Measurements from ENCODE around the gene RPUSD4. TPM values are rescaled to one million over a fixed set of nuclear protein-coding genes. Genes with fewer than 3 reads are reported as not detected.
"Not testable (repeated sequence)": the region's sequence is repeated elsewhere in the genome, so short reads cannot be mapped to it uniquely, and the experiment has no call there.

The RPUSD4 gene, protein sequence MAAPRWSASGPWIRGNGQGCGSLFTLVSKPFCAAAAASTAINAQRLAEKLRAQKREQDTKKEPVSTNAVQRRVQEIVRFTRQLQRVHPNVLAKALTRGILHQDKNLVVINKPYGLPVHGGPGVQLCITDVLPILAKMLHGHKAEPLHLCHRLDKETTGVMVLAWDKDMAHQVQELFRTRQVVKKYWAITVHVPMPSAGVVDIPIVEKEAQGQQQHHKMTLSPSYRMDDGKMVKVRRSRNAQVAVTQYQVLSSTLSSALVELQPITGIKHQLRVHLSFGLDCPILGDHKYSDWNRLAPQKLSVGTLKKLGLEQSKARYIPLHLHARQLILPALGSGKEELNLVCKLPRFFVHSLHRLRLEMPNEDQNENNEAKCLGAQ
- 10 to 100 TPM; 33.8 to 50.8 TPM for total RNA-seq

DNA sequence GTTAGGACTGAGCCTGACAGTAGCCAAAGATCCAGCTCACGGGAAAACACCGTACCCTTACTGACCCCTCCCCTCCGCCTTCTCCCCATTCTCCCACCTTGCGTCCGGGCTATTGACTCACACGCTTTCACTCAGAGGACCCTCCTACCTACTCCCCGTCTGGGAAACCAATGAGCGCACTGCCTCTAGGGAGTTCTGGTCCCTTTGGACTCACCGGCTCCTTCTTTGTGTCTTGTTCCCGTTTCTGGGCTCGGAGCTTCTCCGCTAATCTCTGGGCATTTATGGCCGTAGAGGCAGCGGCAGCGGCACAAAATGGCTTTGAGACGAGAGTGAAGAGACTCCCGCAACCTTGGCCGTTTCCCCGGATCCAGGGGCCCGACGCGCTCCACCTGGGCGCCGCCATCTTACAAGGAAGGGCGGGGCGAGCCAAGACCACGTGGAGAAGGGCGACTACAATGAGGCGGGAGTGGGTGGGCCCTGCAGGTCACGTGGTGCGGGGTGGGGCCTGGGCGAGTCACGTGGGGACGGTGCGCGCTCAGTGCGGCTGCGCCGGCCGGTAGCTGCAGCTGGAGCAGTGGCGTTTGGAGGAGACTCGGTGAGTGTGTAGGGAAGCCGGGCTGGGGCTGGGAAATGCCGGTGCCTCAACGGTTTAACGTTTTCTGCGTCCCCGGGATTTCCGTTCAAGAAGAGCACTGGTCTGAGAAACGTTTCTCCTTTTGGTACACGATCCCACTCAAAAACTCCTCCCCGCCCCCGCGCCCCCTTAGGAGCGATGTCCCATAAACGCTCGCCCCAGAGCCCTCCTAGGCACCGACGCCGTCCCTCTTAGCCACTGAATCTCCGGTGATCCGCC is at the start of gene RPUSD4, which contains the start of gene FAM118B:
RPUSD4 (minus strand) TSS at position 415 of the 853 bp plus-strand sequence; CDS start at position 403, 12 bp downstream.
FAM118B (plus strand) TSS at position 547 of the 853 bp plus-strand sequence. CDS start 23,220 bp downstream, outside the sequence.
- Mint-ChIP-seq H3K4me1 (peaks cover 24% of the 10 kb centered on the region), H3K9me3 (no peaks in the 10 kb centered on the region), H3K4me3 (peak within 1 kb of the TSS; percentile 97), H3K27ac (peak within 1 kb of the TSS; percentile 96), H3K36me3 (ENCODE audit: low read depth) (peaks cover 47% of the 10 kb centered on the region), H3K27me3 (no peaks in the 10 kb centered on the region)
- peak; percentile 95 for ATAC-seq (replicated peaks)

DNA sequence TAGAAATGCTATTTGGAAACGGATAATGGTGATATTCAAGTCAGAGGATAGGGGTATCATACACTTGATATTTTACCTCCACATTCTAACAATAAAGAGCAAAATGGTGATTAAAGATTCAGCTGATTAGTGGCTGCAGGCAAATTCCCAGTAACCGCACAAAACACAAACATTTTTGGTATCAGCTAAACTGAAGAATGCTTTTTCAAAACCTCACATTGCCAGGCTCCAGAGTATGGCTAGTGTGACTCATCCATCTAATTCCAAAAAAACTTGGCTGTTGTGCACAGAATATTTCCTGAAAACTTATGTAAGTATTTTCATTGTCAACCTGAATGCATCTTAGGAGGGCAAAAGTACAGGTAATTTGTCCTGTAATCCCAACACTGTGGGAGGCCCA is 46.3 kb upstream of the RPUSD4 start:
- ATAC-seq (replicated peaks) = no peak
- H3K27ac Mint-ChIP-seq = no peak overlapping the region
- H3K9me3 Mint-ChIP-seq = no peaks in the 10 kb centered on the region
- no peaks in the 10 kb centered on the region for H3K4me1 Mint-ChIP-seq
- H3K27me3 Mint-ChIP-seq = no peaks in the 10 kb centered on the region
- H3K36me3 Mint-ChIP-seq (ENCODE audit: low read depth) = peaks cover 67% of the 10 kb centered on the region
- H3K4me3 Mint-ChIP-seq = no peak overlapping the region

DNA sequence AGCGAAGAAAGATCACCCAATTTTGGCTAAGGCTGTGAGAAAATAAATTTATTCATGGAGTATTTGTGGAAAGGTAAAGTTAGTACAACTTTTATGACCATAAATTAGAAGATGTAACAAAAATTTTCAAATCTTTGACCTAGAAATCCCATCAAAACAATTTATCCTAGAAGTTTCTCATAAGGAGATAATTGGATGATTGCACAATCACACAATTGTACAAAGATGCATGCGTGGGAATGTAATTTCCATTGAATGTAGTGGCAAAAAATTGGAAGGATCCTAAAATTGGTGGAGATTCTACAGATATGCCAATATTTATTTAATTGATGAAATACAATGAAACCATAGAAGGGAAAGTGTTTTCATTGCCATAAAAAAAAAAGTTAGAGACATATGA is 45.7 kb upstream of the RPUSD4 start:
- Mint-ChIP-seq H3K4me1 (no peaks in the 10 kb centered on the region), H3K9me3 (no peaks in the 10 kb centered on the region), H3K4me3 (no peak overlapping the region), H3K36me3 (ENCODE audit: low read depth) (peaks cover 61% of the 10 kb centered on the region), H3K27ac (peak overlapping the region; percentile 6), H3K27me3 (no peaks in the 10 kb centered on the region)
- ATAC-seq (replicated peaks) = no peak

DNA sequence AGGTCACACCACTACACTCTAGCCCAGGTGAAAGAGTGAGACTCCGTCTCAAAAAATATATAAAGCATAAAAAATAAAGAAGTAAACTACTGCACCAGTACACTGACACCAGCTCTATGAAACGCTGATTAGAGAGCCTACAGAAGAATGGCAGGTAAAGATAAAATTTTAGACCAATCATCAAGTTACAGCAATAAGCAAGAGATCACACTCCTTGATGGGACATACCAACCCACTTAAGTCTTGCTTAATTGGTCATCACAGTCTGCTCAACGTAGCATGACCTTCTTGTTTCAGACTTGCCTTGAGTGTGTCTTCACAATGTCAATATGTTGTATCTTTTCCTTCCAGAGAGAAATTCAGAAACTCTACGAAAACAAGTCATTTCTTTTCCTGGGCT is 44.8 kb upstream of the RPUSD4 start:
- no peak for ATAC-seq (replicated peaks)
- Mint-ChIP-seq H3K27ac (peak overlapping the region; percentile 6), H3K27me3 (no peaks in the 10 kb centered on the region), H3K4me3 (no peak overlapping the region), H3K36me3 (ENCODE audit: low read depth) (peaks cover 58% of the 10 kb centered on the region), H3K9me3 (no peaks in the 10 kb centered on the region), H3K4me1 (no peaks in the 10 kb centered on the region)

DNA sequence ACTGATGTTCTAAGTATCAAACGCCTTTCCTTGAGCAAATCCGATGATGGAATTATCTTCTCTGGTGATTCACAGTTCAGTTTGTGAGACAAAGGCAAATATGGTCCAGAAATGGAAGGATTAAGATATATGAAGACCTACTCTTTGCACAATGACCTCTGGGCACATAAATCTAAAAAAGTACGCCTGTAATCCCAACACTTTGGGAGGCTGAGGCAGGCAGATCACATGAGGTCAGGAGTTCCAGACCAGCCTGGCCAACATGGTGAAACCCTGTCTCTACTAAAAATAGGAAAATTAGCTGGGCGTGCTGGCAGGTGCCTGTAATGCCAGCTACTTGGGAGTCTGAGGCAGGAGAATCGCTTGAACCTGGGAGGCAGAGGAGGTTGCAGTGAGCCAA is 44.1 kb upstream of the RPUSD4 start:
- not testable (repeated sequence) for H3K9me3 Mint-ChIP-seq; H3K27ac Mint-ChIP-seq; H3K4me1 Mint-ChIP-seq; H3K27me3 Mint-ChIP-seq; ATAC-seq (replicated peaks); H3K4me3 Mint-ChIP-seq
- H3K36me3 Mint-ChIP-seq (ENCODE audit: low read depth) = peaks cover 58% of the 10 kb centered on the region

DNA sequence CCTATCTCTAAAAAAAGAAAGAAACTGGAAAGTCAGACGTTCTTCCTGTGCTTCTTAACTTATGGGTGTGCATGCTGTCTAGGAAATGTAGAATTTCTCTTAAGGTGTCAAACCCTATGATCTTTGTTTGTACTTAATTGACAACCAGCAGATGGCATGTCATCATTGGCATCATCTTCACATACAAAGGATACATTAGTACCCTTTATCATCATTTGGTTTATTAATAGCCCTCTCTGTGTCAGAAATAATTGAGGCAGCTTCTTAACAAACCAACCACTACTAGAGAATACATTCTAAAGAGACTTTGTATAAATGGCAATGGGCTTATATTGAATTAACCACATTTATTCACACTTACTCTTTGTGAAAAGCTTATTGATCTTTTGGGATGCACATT is 43.4 kb upstream of the RPUSD4 start:
- Mint-ChIP-seq H3K27ac (no peak overlapping the region), H3K9me3 (no peaks in the 10 kb centered on the region), H3K4me3 (no peak overlapping the region), H3K27me3 (no peaks in the 10 kb centered on the region), H3K4me1 (no peaks in the 10 kb centered on the region), H3K36me3 (ENCODE audit: low read depth) (peaks cover 59% of the 10 kb centered on the region)
- ATAC-seq (replicated peaks) = no peak

DNA sequence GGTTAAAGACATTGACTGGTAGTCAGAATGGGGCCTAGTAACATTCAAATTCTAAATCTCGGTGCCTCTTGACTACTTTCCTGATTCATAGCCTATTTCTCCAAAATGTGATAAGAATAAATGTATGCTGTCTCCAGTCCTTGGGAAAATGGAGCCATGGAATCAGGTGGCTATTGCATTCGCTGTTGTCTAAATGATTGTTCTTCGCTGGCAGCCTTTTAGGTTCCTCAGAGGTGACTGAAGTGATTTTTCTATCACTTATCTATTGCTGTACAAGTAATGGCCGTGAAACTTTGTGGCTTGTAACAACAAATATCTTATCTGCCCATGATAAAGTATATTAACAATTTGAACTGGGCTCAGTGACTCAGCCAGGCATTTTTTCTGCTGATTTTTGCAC is 41.8 kb upstream of the RPUSD4 start:
- H3K9me3 Mint-ChIP-seq = no peaks in the 10 kb centered on the region
- H3K4me1 Mint-ChIP-seq = no peaks in the 10 kb centered on the region
- H3K4me3 Mint-ChIP-seq = no peak overlapping the region
- H3K27me3 Mint-ChIP-seq = no peaks in the 10 kb centered on the region
- no peak for ATAC-seq (replicated peaks)
- H3K27ac Mint-ChIP-seq = no peak overlapping the region
- peaks cover 52% of the 10 kb centered on the region for H3K36me3 Mint-ChIP-seq (ENCODE audit: low read depth)

DNA sequence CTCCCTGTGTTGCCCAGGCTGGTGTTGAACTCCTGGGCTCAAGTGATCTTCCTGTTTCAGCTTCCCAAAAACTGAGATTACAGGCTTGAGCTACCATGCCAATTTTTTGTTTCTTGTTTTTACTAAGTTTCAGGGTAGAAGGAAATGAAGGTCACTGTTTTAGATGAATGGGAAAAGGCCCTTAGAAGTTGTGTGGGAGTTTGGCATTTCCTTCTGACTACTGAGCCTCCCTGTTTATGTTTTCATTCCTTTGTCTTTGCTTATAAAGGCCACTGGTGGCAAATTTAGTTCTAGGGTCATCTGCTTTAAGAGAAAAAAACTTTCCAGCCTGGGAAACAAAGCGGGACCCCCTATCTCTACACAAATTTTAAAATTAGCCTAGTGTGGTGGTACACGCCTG is 35.2 kb upstream of the RPUSD4 start:
- Mint-ChIP-seq H3K27me3 (no peaks in the 10 kb centered on the region), H3K36me3 (ENCODE audit: low read depth) (peaks cover 55% of the 10 kb centered on the region), H3K27ac (no peak overlapping the region), H3K9me3 (no peaks in the 10 kb centered on the region), H3K4me1 (no peaks in the 10 kb centered on the region), H3K4me3 (no peak overlapping the region)
- no peak for ATAC-seq (replicated peaks)

DNA sequence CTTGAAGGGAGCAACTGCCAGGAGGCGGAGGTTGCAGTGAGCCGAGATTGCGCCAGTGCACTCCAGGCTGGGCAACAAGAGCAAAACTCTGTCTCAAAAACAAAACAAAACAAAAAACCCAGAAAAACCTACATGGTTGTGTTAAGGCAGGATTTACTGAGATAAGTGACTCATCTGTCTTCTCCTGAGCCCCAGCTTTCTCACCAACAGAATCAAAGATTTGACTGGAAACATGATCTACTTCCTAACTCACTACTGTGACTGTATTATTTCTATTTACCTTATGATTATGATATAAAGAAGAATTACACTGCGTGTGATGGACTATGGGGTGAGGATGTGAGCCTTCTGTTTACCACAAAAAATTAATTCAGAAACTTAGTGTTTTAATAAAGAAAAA is 21.9 kb upstream of the RPUSD4 start:
- H3K27ac Mint-ChIP-seq = no peak overlapping the region
- H3K27me3 Mint-ChIP-seq = no peaks in the 10 kb centered on the region
- ATAC-seq (replicated peaks) = no peak
- no peaks in the 10 kb centered on the region for H3K9me3 Mint-ChIP-seq
- no peak overlapping the region for H3K4me3 Mint-ChIP-seq
- H3K36me3 Mint-ChIP-seq (ENCODE audit: low read depth) = peaks cover 52% of the 10 kb centered on the region
- peaks cover 4% of the 10 kb centered on the region for H3K4me1 Mint-ChIP-seq

DNA sequence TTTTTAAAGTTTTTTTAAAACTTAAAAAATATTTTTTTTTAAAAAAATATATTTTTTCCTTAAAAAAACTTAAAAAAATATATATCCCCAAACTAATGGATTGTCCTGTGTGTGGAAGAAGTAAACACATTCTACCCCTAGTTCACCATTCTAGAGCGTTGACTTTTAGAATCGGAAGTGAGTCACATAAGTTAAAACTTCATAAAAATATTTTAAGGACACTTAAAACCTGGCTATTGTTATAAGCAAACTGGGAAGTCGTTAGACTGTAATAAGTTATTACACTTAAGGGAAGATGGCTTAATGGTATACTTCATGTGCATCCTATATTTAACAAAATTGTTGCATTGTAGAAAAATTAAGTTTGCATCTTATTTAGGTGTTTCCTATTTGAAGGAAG is 21.2 kb upstream of the RPUSD4 start:
- Mint-ChIP-seq H3K4me3 (no peak overlapping the region), H3K9me3 (no peaks in the 10 kb centered on the region), H3K27ac (no peak overlapping the region), H3K27me3 (no peaks in the 10 kb centered on the region), H3K4me1 (peaks cover 4% of the 10 kb centered on the region), H3K36me3 (ENCODE audit: low read depth) (peaks cover 45% of the 10 kb centered on the region)
- no peak for ATAC-seq (replicated peaks)

DNA sequence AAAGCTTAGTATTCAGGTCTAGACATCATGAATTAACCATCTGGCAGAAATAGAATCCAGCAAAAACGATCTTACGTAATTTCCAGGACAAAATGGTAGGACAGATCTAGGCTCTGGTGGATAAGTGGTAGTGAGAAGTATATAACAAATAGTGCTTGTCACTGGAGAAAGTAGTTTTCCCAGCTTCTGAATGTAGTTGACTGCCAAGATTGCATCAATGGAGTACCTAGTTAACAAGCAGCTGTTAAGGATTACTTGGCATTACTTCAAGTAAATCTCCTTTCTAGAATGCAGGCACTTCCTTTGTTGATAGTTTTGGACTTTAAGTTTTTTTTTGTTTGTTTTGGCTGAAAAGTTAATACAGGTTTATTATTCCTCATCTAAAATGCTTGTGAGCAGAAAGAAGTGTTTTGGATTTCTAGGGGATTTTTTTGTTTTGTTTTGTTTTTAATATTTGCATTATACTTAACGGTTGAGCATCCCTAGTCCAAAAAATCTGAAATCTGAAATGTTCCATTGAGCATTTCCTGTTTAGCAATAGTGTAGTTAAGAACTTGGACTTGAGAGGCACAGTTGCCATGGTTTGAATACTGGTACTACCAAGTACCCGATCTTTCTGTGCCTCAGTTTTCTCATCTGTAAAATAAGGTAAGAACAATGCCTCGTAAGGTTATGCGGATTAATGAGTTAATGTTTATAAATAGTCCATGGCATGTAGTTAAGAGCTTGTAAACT is 20.4 kb upstream of the RPUSD4 start:
- no peak overlapping the region for H3K4me3 Mint-ChIP-seq
- no peaks in the 10 kb centered on the region for H3K9me3 Mint-ChIP-seq
- no peak for ATAC-seq (replicated peaks)
- H3K27me3 Mint-ChIP-seq = no peaks in the 10 kb centered on the region
- H3K4me1 Mint-ChIP-seq = peaks cover 4% of the 10 kb centered on the region
- peaks cover 44% of the 10 kb centered on the region for H3K36me3 Mint-ChIP-seq (ENCODE audit: low read depth)
- no peak overlapping the region for H3K27ac Mint-ChIP-seq

DNA sequence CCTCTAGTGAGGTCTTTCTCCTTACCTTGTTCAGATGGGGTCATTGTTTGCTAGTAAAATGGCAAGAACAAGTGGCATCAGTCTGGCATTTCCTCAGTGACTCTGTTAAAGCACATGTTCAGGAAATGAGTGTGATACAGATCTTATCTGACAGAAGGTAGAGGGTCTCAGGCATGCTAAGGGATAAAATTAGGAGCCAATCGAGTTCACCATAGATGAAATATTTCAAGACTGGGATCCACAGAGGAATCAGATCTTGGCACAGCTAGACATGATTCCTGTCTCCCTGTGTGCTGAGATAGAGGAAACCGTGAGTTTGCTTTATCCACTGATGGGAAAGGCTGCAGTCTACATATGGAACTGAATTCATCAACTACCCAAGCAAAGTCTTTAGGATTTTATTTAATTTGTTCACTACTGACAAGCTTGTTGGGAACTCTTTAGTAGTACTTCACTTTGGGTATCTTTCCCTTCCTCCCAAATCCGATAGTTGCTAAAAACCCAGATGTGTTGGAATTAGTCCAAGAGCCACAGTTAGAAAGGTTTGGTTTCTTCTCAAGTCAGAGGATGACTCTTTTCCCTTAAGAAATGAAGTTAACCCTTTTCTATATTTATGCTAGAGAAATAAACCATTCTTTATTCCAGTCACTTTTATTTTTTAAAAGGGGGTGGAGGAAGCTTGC is 18.5 kb upstream of the RPUSD4 start:
- no peak for ATAC-seq (replicated peaks)
- H3K9me3 Mint-ChIP-seq = no peaks in the 10 kb centered on the region
- no peaks in the 10 kb centered on the region for H3K27me3 Mint-ChIP-seq
- no peak overlapping the region for H3K4me3 Mint-ChIP-seq
- no peak overlapping the region for H3K27ac Mint-ChIP-seq
- H3K36me3 Mint-ChIP-seq (ENCODE audit: low read depth) = peaks cover 25% of the 10 kb centered on the region
- H3K4me1 Mint-ChIP-seq = peaks cover 9% of the 10 kb centered on the region

DNA sequence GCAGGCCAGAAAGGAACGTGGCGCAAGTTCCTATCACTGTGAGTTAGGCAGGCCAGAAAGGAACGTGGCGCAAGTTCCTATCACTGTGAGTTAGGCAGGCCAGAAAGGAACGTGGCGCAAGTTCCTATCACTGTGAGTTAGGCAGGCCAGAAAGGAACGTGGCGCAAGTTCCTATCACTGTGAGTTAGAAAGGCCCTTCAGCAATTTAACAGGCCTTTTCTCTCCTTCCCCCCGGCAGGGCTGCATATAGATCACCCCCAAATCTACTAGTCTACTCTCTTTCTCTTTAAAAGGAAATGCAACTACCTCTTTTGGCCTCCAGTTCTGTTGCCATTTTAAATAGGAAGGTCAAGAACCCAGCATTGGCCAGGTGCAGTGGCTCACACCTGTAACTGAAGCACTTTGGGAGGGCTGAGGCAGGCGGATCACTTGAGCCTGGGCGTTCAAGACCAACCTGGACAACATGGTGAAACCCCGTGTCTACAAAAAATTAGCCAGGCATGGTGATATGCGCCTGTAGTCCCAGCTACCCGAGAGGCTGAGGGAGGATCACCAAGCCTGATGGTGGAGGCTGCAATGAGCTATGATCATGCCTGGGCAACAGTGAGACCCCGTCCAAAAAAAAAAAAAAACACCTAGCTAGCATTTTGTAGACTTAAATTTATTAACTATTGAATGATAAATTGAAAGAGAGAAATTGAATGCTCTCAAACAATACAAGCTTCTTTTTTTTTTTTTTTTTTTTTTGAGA is 15.1 kb upstream of the RPUSD4 start:
- Mint-ChIP-seq H3K9me3 (no peaks in the 10 kb centered on the region), H3K27ac (no peak overlapping the region), H3K4me3 (no peak overlapping the region), H3K27me3 (no peaks in the 10 kb centered on the region), H3K4me1 (peaks cover 11% of the 10 kb centered on the region), H3K36me3 (ENCODE audit: low read depth) (peaks cover 20% of the 10 kb centered on the region)
- no peak for ATAC-seq (replicated peaks)

Measured in activated T-helper 17 cell treated with anti-CD3 and anti-CD28 coated beads, Interleukin-2, amount 50 U/mL, for 72 hours (primary cell).